IMR-90 (cell line): Measurements from ENCODE around the gene DEFB108B. TPM values are rescaled to one million over a fixed set of nuclear protein-coding genes. Genes with fewer than 3 reads are reported as not detected.
"Not testable (repeated sequence)": the region's sequence is repeated elsewhere in the genome, so short reads cannot be mapped to it uniquely, and the experiment has no call there.

Experiments used
- ATAC-seq: fragments of 200-7000 bp; cut with Tn5 transposase; 2 replicates; pipeline ENCODE4 v1.9.1; 2020; ENCODE audit warnings: low read depth, mild to moderate bottlenecking, moderate library complexity
- BruUV-seq: library from RNA; stranded (reverse); fragments of 400-500 nt; replicated peaks from 2 replicates; lab custom pipeline; 2021; lab: Mats Ljungman, UMichigan
- CTCF ChIA-PET: fragments of 300-600 bp; formaldehyde crosslinking; extraction: SDS; loops from one replicate; lab custom pipeline; 2021; ENCODE audit warnings: antibody characterized with exemption; lab: Yijun Ruan, JAX
- POLR2A ChIA-PET: fragments of 300-600 bp; sonication (Branson Sonifier 250); formaldehyde crosslinking; loops from one replicate; lab custom pipeline; 2022; ENCODE audit warnings: antibody characterized with exemption; ENCODE audit not compliant: unreplicated experiment; lab: Charles Lee
- DNase-seq: peaks from one replicate; pipeline ENCODE4 v3.0.0; 2013
- H2AFZ ChIP-seq: replicated peaks from 2 replicates; pipeline ENCODE3; 2013; ENCODE audit warnings: low read length, mild to moderate bottlenecking; ENCODE audit not compliant: poor library complexity
- H2AK5ac ChIP-seq: 2 replicates; pipeline ENCODE4 v1.6.1; 2013; ENCODE audit warnings: low read depth, low read length, inconsistent platforms
- H2AK9ac ChIP-seq: replicated peaks from 2 replicates; pipeline ENCODE3; 2013; ENCODE audit warnings: mild to moderate bottlenecking, low read depth, low read length, moderate library complexity; ENCODE audit not compliant: poor library complexity
- H2BK120ac ChIP-seq: 2 replicates; pipeline ENCODE4 v1.6.1; 2013; ENCODE audit warnings: low read depth, low read length, inconsistent platforms
- H2BK15ac ChIP-seq: 3 replicates; pipeline ENCODE4 v1.6.1; 2013; ENCODE audit warnings: low read depth, low read length, inconsistent platforms
- H2BK20ac ChIP-seq: 2 replicates; pipeline ENCODE4 v1.6.1; 2013; ENCODE audit warnings: low read depth, mild to moderate bottlenecking, inconsistent platforms, low read length, moderate library complexity
- H2BK5ac ChIP-seq: 2 replicates; pipeline ENCODE4 v1.6.1; 2013; ENCODE audit warnings: mild to moderate bottlenecking, low read depth, low read length, inconsistent platforms; ENCODE audit not compliant: poor library complexity, severe bottlenecking
- H3K14ac ChIP-seq: replicated peaks from 2 replicates; pipeline ENCODE4 v1.6.1; 2013; ENCODE audit warnings: low read depth, low read length, inconsistent platforms
- H3K18ac ChIP-seq: 2 replicates; pipeline ENCODE4 v1.6.1; 2013; ENCODE audit warnings: low read depth, low read length, control low read depth
- H3K23ac ChIP-seq: 2 replicates; pipeline ENCODE4 v1.6.1; 2013; ENCODE audit warnings: low read depth, low read length, inconsistent platforms
- H3K27ac ChIP-seq: 2 replicates; pipeline ENCODE4 v1.5.1; 2013; ENCODE audit warnings: mild to moderate bottlenecking, control low read depth, low read length; ENCODE audit not compliant: insufficient read depth
- H3K27me3 ChIP-seq: 2 replicates; pipeline ENCODE4 v1.6.1; 2013; ENCODE audit warnings: low read length; ENCODE audit not compliant: control insufficient read depth, insufficient read depth
- H3K36me3 ChIP-seq: 2 replicates; pipeline ENCODE4 v1.6.1; 2013; ENCODE audit warnings: low read length, mixed read lengths; ENCODE audit not compliant: control insufficient read depth, insufficient read depth
- H3K4ac ChIP-seq: 2 replicates; pipeline ENCODE4 v1.6.1; 2013; ENCODE audit warnings: low read depth, low read length, inconsistent platforms
- H3K4me1 ChIP-seq: 2 replicates; pipeline ENCODE4 v1.6.1; 2013; ENCODE audit warnings: low read length, mixed read lengths; ENCODE audit not compliant: control insufficient read depth, insufficient read depth
- H3K4me2 ChIP-seq: 2 replicates; pipeline ENCODE4 v1.6.1; 2013; ENCODE audit warnings: low read depth, mild to moderate bottlenecking, control low read depth, low read length, moderate library complexity
- H3K4me3 ChIP-seq: 2 replicates; pipeline ENCODE4 v1.5.1; 2013; ENCODE audit warnings: low read depth, mild to moderate bottlenecking, control low read depth, low read length, moderate library complexity; ENCODE audit not compliant: insufficient read depth
- H3K56ac ChIP-seq: 2 replicates; pipeline ENCODE4 v1.6.1; 2013; ENCODE audit warnings: low read length, inconsistent platforms; ENCODE audit not compliant: insufficient read depth; ENCODE audit errors: extremely low read depth
- H3K79me1 ChIP-seq, 2 experiments: 2 replicates each; pipeline ENCODE4 v1.6.1; 2013; ENCODE audit warnings: low read length in 2 of 2, inconsistent platforms in 1 of 2, low read depth in 1 of 2
- H3K9ac ChIP-seq: 2 replicates; pipeline ENCODE4 v1.6.1; 2013; ENCODE audit warnings: low read depth, low read length, control low read depth
- H3K9me1 ChIP-seq: 2 replicates; pipeline ENCODE4 v1.6.1; 2013; ENCODE audit warnings: low read length, inconsistent platforms; ENCODE audit not compliant: insufficient read depth
- H3K9me3 ChIP-seq: 2 replicates; pipeline ENCODE4 v1.6.1; 2013; ENCODE audit warnings: low read length; ENCODE audit not compliant: control insufficient read depth, insufficient read depth
- H4K20me1 ChIP-seq: 2 replicates; pipeline ENCODE4 v1.6.1; 2013; ENCODE audit warnings: low read length, inconsistent platforms; ENCODE audit not compliant: insufficient read depth
- H4K5ac ChIP-seq: 2 replicates; pipeline ENCODE4 v1.6.1; 2013; ENCODE audit warnings: mild to moderate bottlenecking, low read depth, low read length, control low read depth
- H4K8ac ChIP-seq, 2 experiments: 2 replicates each; pipeline ENCODE4 v1.6.1; 2013; ENCODE audit warnings: low read depth in 2 of 2, low read length in 2 of 2, control low read depth in 1 of 2, inconsistent platforms in 1 of 2
- H4K91ac ChIP-seq: 2 replicates; pipeline ENCODE4 v1.6.1; 2013; ENCODE audit warnings: low read depth, low read length, inconsistent platforms; ENCODE audit not compliant: insufficient read depth
- BHLHE40 ChIP-seq: fragments of 150-350 bp; IDR thresholded peaks from 2 replicates; pipeline ENCODE4 v1.6.1; 2016; ENCODE audit warnings: mild to moderate bottlenecking, low read depth, low read length
- MAFK ChIP-seq: IDR thresholded peaks from 2 replicates; pipeline ENCODE4 v1.6.1; 2012; ENCODE audit warnings: low read depth, low read length, improper control_type of control experiment
- MXI1 ChIP-seq: IDR thresholded peaks from 2 replicates; pipeline ENCODE4 v1.6.1; 2012; ENCODE audit warnings: low read depth, mild to moderate bottlenecking, low read length, moderate library complexity, borderline replicate concordance
- NFE2L2 ChIP-seq: fragments of 150-350 bp; IDR thresholded peaks from 2 replicates; pipeline ENCODE4 v1.6.1; 2016; ENCODE audit warnings: low read depth, mild to moderate bottlenecking, low read length
- USF2 ChIP-seq: fragments of 150-350 bp; IDR thresholded peaks from 2 replicates; pipeline ENCODE4 v1.6.1; 2017; ENCODE audit warnings: mild to moderate bottlenecking, antibody characterized with exemption, low read length, low read depth
- WGBS, 2 experiments: methylation state at CpG; one replicate each; pipeline versions ENCODE4 v1.1.5 to v1.1.7; 2013; ENCODE audit warnings: missing lambda C conversion rate in 2 of 2; ENCODE audit not compliant: insufficient read length in 1 of 2; ENCODE audit errors: extremely low coverage in 2 of 2; 5-methylcytosine and 5-hydroxymethylcytosine counted together
- dilution Hi-C: fragments of 300-500 bp; cut with HindIII; formaldehyde crosslinking; loops from one replicate; pipeline ENCODE4 v1.14.3; 2018; ENCODE audit warnings: low sequenced_read_pairs; ENCODE audit not compliant: unreplicated experiment
- in situ Hi-C: fragments of 300-500 bp; cut with MboI; formaldehyde crosslinking; loops from 3 replicates; pipeline ENCODE4 v1.14.3; 2019; ENCODE audit warnings: low sequenced_read_pairs, inconsistent platforms, mixed read lengths
- intact Hi-C: fragments of 100-400 bp; cut with micrococcal nuclease; formaldehyde crosslinking; loops from 2 replicates; pipeline ENCODE4 v1.10.0; 2022
- polyA plus RNA-seq, 3 experiments: library from polyadenylated mRNA; depleted of rRNA; stranded (reverse); fragments of >200 nt; gene quantifications; 2 replicates each; pipeline ENCODE4 v1.2.3, GENCODE V29; 2012; ENCODE audit warnings: low replicate concordance in 1 of 3
- total RNA-seq: library from RNA; depleted of rRNA; stranded (reverse); fragments of >200 nt; gene quantifications from 2 replicates; pipeline ENCODE4 v1.2.3, GENCODE V29; 2012

Gene DEFB108B
- total and polyA plus RNA-seq, 2 of the 4 experiments (the other 2 are of a cell fraction), result not detected

GRCh38 chr11:71794386-71795040, 38.5 kb upstream of the DEFB108B start:
- H3K27ac ChIP-seq, ATAC-seq, H3K9ac ChIP-seq, intact Hi-C loops, BruUV-seq, H3K9me3 ChIP-seq, H3K4me1 ChIP-seq, H3K36me3 ChIP-seq, H2AK9ac ChIP-seq, in situ Hi-C loops, H3K4me2 ChIP-seq, H4K5ac ChIP-seq, dilution Hi-C loops, H2AFZ ChIP-seq, H3K79me1 ChIP-seq, H4K20me1 ChIP-seq, H3K4me3 ChIP-seq, H3K9me1 ChIP-seq, H3K27me3 ChIP-seq, CTCF ChIA-PET: not testable (repeated sequence)
- H4K8ac ChIP-seq, result peak overlapping the region in 1 of 2 experiments; percentile 74; a peak in 1 of 4 replicates
- peak; percentile 81 for DNase-seq
- peak overlapping the region; percentile 72 for H2BK5ac ChIP-seq
- peak overlapping the region; percentile 84 for H2BK120ac ChIP-seq
- H3K23ac ChIP-seq, result peak overlapping the region; percentile 85
- peak overlapping the region; percentile 85 for H4K91ac ChIP-seq
- peak overlapping the region; percentile 80; the same call in 2 of the 3 replicates for H2BK15ac ChIP-seq
- WGBS, 2 experiments, result 56% methylated on average over 7 of the region's 13 CpGs; no CpG with 5 or more reads in 1 of the 2 experiments
- H3K56ac ChIP-seq, result 0 out of 2 replicates have a peak overlapping the region, but pooled peaks have one; percentile 21
- peak; percentile 26; the same call in 1 of the 2 replicates for TF ChIP-seq MAFK
- TF ChIP-seq USF2, result peak; percentile 66
- peak; percentile 73; the same call in 1 of the 2 replicates for TF ChIP-seq MXI1
- peak; percentile 30; the same call in 1 of the 2 replicates for TF ChIP-seq BHLHE40
- 0 out of 2 replicates have a peak, but pooled peaks have one; percentile 17 for TF ChIP-seq NFE2L2
- H2AK5ac ChIP-seq, result peak overlapping the region; percentile 96; the same call in 1 of the 2 replicates
- H3K4ac ChIP-seq, result peak overlapping the region; percentile 92
- H3K14ac ChIP-seq, result peak overlapping the region; percentile 66; the same call in 1 of the 2 replicates
- peak overlapping the region; percentile 4; the same call in 1 of the 2 replicates for H3K18ac ChIP-seq
- POLR2A ChIA-PET, result interaction anchor here (0.6 kb wide), 1 partner anchor 236 kb away, joined by 4 read pairs; no protein-coding TSS in a partner anchor
- H2BK20ac ChIP-seq, result peak overlapping the region; percentile 76

GRCh38 chr11:71795236-71795635, 37.8 kb upstream of the DEFB108B start:
- Histone ChIP-seq H2AK5ac (peak overlapping the region; percentile 50; the same call in 1 of the 2 replicates), H3K4ac (peak overlapping the region; percentile 29; the same call in 1 of the 2 replicates), H4K91ac (peak overlapping the region; percentile 85; the same call in 1 of the 2 replicates), H2BK120ac (peak overlapping the region; percentile 84), H3K14ac (peak overlapping the region; percentile 8; the same call in 1 of the 2 replicates), H2BK20ac (peak overlapping the region; percentile 24; the same call in 1 of the 2 replicates)
- H2AK9ac ChIP-seq, H3K79me1 ChIP-seq, H3K4me3 ChIP-seq, ATAC-seq, H4K8ac ChIP-seq, H3K9me3 ChIP-seq, intact Hi-C loops, CTCF ChIA-PET, POLR2A ChIA-PET, H2AFZ ChIP-seq, dilution Hi-C loops, H3K9ac ChIP-seq, H3K27ac ChIP-seq, H3K4me1 ChIP-seq, H4K20me1 ChIP-seq, H4K5ac ChIP-seq, H3K56ac ChIP-seq, H3K23ac ChIP-seq, DNase-seq, H2BK15ac ChIP-seq, H3K18ac ChIP-seq, H3K9me1 ChIP-seq, BruUV-seq, H2BK5ac ChIP-seq, H3K4me2 ChIP-seq, in situ Hi-C loops, H3K27me3 ChIP-seq, H3K36me3 ChIP-seq: not testable (repeated sequence)
- no CpG with 5 or more reads among the region's 5 CpGs for whole genome bisulfite sequencing, 2 experiments
